Left lung (tissue), 10 donors: ENCODE data around the gene CTDSP2. TPM values are rescaled to one million over a fixed set of nuclear protein-coding genes. Genes with fewer than 3 reads are reported as not detected.
A peak's percentile ranks its signal among the peaks of the same experiment; 100 is the strongest.

Source experiments
- ATAC-seq: fragments of 200-7000 bp; cut with Tn5 transposase; one replicate; pipeline ENCODE4 v1.9.1; 2020; ENCODE audit warnings: moderate library complexity
- DNase-seq, 4 donors: peaks; one replicate each; pipeline ENCODE4 v3.0.0-alpha.2; 2013 to 2020
- H3K27ac ChIP-seq, 2 donors: fragments of 200-600 bp; sonication (generic) in 1 of 2; one replicate each; pipeline versions ENCODE4 v1.5.0 to v1.8.0; 2020 to 2021
- H3K27me3 ChIP-seq, 2 donors: fragments of 200-600 bp; sonication (generic) in 1 of 2; one replicate each; pipeline versions ENCODE4 v1.5.0 to v1.8.0; 2020 to 2021
- H3K36me3 ChIP-seq, 2 donors: fragments of 200-600 bp; sonication (generic) in 1 of 2; one replicate each; pipeline versions ENCODE4 v1.5.0 to v1.8.0; 2020 to 2021
- H3K4me1 ChIP-seq, 2 donors: fragments of 200-600 bp; one replicate each; pipeline ENCODE4 v1.8.0; 2021
- H3K4me3 ChIP-seq, 2 donors: fragments of 200-600 bp; sonication (generic) in 1 of 2; one replicate each; pipeline versions ENCODE4 v1.5.0 to v1.8.0; 2020 to 2021; ENCODE audit warnings: mild to moderate bottlenecking in 1 of 2
- H3K9me3 ChIP-seq, 2 donors: fragments of 200-600 bp; sonication (generic) in 1 of 2; one replicate each; pipeline versions ENCODE4 v1.5.0 to v1.8.0; 2020 to 2021
- CTCF ChIP-seq, 2 donors: fragments of 200-600 bp; sonication (generic) in 1 of 2; IDR thresholded peaks; one replicate each; pipeline versions ENCODE4 v1.5.0 to v1.8.0; 2021; ENCODE audit warnings: antibody characterized with exemption in 2 of 2
- intact Hi-C, 2 donors: fragments of 100-400 bp; cut with DNase I; formaldehyde crosslinking; loops; one replicate each; pipeline versions ENCODE4 v1.11.2 to v1.14.2; 2022
- polyA plus RNA-seq, 6 donors: library from polyadenylated mRNA; unstranded; fragments of 120-200 nt; gene quantifications; one replicate each; pipeline ENCODE4 v1.2.1, GENCODE V29; 2013; ENCODE audit not compliant: insufficient read length in 6 of 6
- total RNA-seq, 2 donors: library from RNA; stranded (reverse); fragmentation: NEBNext Ultra II Directional; extraction: Animal tissue kit (Norgen Biotek cat#: 25700); gene quantifications; one replicate each; pipeline ENCODE4 v1.2.1, GENCODE V29; 2021
- donor health status: DM: no; HTN: yes; CAD: no.
- donor health status: DM: no; HTN: no; CAD: no.

Gene CTDSP2
- total and polyA plus RNA-seq, 8 donors, result 179 to 321 (median 283) TPM

- Histone ChIP-seq H3K36me3 (peaks cover 0 to 49% of the 10 kb centered on the region in 2 donors), H3K9me3 (no peaks in the 10 kb centered on the region), H3K4me1 (peaks cover 15 to 48% of the 10 kb centered on the region in 2 donors), H3K27me3 (no peaks in the 10 kb centered on the region), H3K4me3 (no peak overlapping the region), H3K27ac (peak overlapping the region; percentile 53 to 73)
- ATAC-seq (no peak), DNase-seq (no peak)
- TF ChIP-seq CTCF (IDR thresholded peaks at IDR 0.05), result no peak
- intact Hi-C loops, result no loop called here
Observed at GRCh38 chr12:57816001-57816854, 30.3 kb downstream of the CTDSP2 start.

GRCh38 chr12:57815177-57816000 is 31.1 kb downstream of the CTDSP2 start:
- Histone ChIP-seq H3K9me3 (no peaks in the 10 kb centered on the region), H3K36me3 (peaks cover 0 to 49% of the 10 kb centered on the region in 2 donors), H3K4me1 (peaks cover 15 to 53% of the 10 kb centered on the region in 2 donors), H3K4me3 (no peak overlapping the region), H3K27me3 (no peaks in the 10 kb centered on the region), H3K27ac (peak overlapping the region in 1 of 2 donors; percentile 73)
- intact Hi-C loops, result no loop called here
- no peak for DNase-seq
- ATAC-seq, result no peak
- no peak for TF ChIP-seq CTCF (IDR thresholded peaks at IDR 0.05)

GRCh38 chr12:57813971-57814772 is 32.4 kb downstream of the CTDSP2 start:
- intact Hi-C loops, result no loop called here
- Histone ChIP-seq H3K4me3 (no peak overlapping the region), H3K4me1 (peaks cover 15 to 46% of the 10 kb centered on the region in 2 donors), H3K27me3 (no peaks in the 10 kb centered on the region), H3K36me3 (peaks cover 0 to 49% of the 10 kb centered on the region in 2 donors), H3K9me3 (no peaks in the 10 kb centered on the region), H3K27ac (no peak overlapping the region)
- TF ChIP-seq CTCF (IDR thresholded peaks at IDR 0.05), result no peak
- DNase-seq, result no peak
- no peak for ATAC-seq

GRCh38 chr12:57813111-57813970 is 33.2 kb downstream of the CTDSP2 start:
- Histone ChIP-seq H3K9me3 (no peaks in the 10 kb centered on the region), H3K4me3 (no peak overlapping the region), H3K27ac (no peak overlapping the region), H3K36me3 (peaks cover 0 to 49% of the 10 kb centered on the region in 2 donors), H3K4me1 (peaks cover 15 to 38% of the 10 kb centered on the region in 2 donors), H3K27me3 (no peaks in the 10 kb centered on the region)
- intact Hi-C loops, result no loop called here
- DNase-seq, result no peak
- no peak for TF ChIP-seq CTCF (IDR thresholded peaks at IDR 0.05)
- ATAC-seq, result no peak
